Natural killer cell (primary cell): ENCODE measurements around the gene HERPUD2. TPM values are rescaled to one million over a fixed set of nuclear protein-coding genes. Genes with fewer than 3 reads are reported as not detected.

ENCODE experiments used
- ATAC-seq, 3 donors: fragments of 150-1000 bp in 2 of 3; fragments of 200-7000 bp in 1 of 3; cut with Tn5 transposase; 1 replicate in 1 of 3; 2 replicates in 2 of 3; pipeline ENCODE4 v1.10.0; 2021; ENCODE audit warnings: mild to moderate bottlenecking in 2 of 3, moderate library complexity in 2 of 3
- DNase-seq, 2 donors: peaks; one replicate each; pipeline versions ENCODE4 v3.0.0 to v3.0.0-alpha.2; 2013 to 2021; ENCODE audit warnings: mixed read lengths in 1 of 2
- H3K27ac ChIP-seq: one replicate; pipeline ENCODE4 v1.5.1; 2013; ENCODE audit warnings: mild to moderate bottlenecking, low read length
- H3K27me3 ChIP-seq: one replicate; pipeline ENCODE4 v1.6.1; 2013; ENCODE audit warnings: low read length; ENCODE audit not compliant: control insufficient read depth, insufficient read depth
- H3K36me3 ChIP-seq: one replicate; pipeline ENCODE4 v1.6.1; 2013; ENCODE audit warnings: low read length; ENCODE audit not compliant: control insufficient read depth, insufficient read depth
- H3K4me1 ChIP-seq: one replicate; pipeline ENCODE4 v1.6.1; 2013; ENCODE audit warnings: low read length; ENCODE audit not compliant: control insufficient read depth, insufficient read depth
- H3K4me3 ChIP-seq: one replicate; pipeline ENCODE4 v1.5.1; 2013; ENCODE audit warnings: low read length
- H3K9me3 ChIP-seq: one replicate; pipeline ENCODE4 v1.6.1; 2013; ENCODE audit warnings: low read length; ENCODE audit not compliant: control insufficient read depth, insufficient read depth
- H3K27ac Mint-ChIP-seq, 2 donors: one replicate each; pipeline ENCODE4 v1.8.0; 2022; ENCODE audit warnings: mild to moderate bottlenecking in 2 of 2, mixed read lengths in 2 of 2, moderate library complexity in 1 of 2
- H3K27me3 Mint-ChIP-seq, 2 donors: one replicate each; pipeline ENCODE4 v1.8.0; 2022; ENCODE audit warnings: low read depth in 2 of 2, mixed read lengths in 2 of 2
- H3K36me3 Mint-ChIP-seq: one replicate; pipeline ENCODE4 v1.8.0; 2022; ENCODE audit warnings: mixed read lengths
- H3K4me1 Mint-ChIP-seq, 2 donors: one replicate each; pipeline ENCODE4 v1.8.0; 2022; ENCODE audit warnings: mixed read lengths in 2 of 2
- H3K4me3 Mint-ChIP-seq: one replicate; pipeline ENCODE4 v1.8.0; 2022; ENCODE audit warnings: mild to moderate bottlenecking, moderate library complexity, mixed read lengths
- H3K9me3 Mint-ChIP-seq, 2 donors: one replicate each; pipeline ENCODE4 v1.8.0; 2022; ENCODE audit warnings: mixed read lengths in 2 of 2
- WGBS: methylation state at CpG from one replicate; pipeline ENCODE4 v1.1.7; 2013; ENCODE audit warnings: missing lambda C conversion rate; ENCODE audit not compliant: insufficient coverage; 5-methylcytosine and 5-hydroxymethylcytosine counted together
- intact Hi-C: fragments of 100-400 bp; cut with micrococcal nuclease; formaldehyde crosslinking; loops from one replicate; pipeline ENCODE4 v1.14.2; 2022
- total RNA-seq, 4 donors: library from RNA; stranded (reverse); fragments of 120-200 nt in 1 of 4; gene quantifications; one replicate each; pipeline versions ENCODE4 v1.2.3 to v1.2.4, GENCODE V29; 2013 to 2022
- TF ChIP-seq, protein P1 (sequence below): fragments of 200-600 bp; IDR thresholded peaks from one replicate; pipeline ENCODE4 v1.8.0; 2022; ENCODE audit warnings: antibody characterized with exemption

Gene HERPUD2
- total RNA-seq, 3 donors from 2014 or later (not counting 1 experiment from before 2014, with no cell fraction given), result 103 to 112 (median 111) TPM

DNA sequence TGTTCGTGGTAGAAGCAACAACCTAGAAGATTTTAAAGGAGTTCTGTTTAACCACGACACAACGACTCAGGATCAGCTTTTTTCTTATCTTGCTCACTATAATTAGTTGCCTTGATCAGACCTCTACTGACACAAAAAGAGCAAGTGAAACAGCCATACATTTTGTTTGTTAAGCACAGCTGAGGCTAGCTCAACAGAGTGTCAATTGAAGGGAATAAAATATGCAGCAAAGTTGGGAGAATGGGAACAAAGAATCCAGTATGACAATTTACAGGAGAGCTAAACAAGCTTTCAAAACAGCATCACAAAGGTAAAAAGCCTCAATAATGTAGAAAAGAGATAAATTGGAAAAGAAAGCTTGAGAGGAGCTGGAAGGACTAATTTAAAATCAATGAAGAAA, 40.5 kb upstream of the HERPUD2 start:
- ATAC-seq, result no peak
- Histone ChIP-seq H3K36me3 (no peaks in the 10 kb centered on the region), H3K4me1 (peaks cover 13% of the 10 kb centered on the region), H3K27me3 (no peaks in the 10 kb centered on the region), H3K4me3 (no peak overlapping the region), H3K27ac (no peak overlapping the region), H3K9me3 (no peaks in the 10 kb centered on the region)
- 72% methylated on average over 3 of the region's 3 CpGs for WGBS
- no peak for DNase-seq
- intact Hi-C loops, result no loop called here
- Mint-ChIP-seq H3K4me1 (peaks cover 4 to 22% of the 10 kb centered on the region in 2 donors), H3K9me3 (no peaks in the 10 kb centered on the region), H3K4me3 (no peak overlapping the region), H3K27me3 (peaks cover 0 to 4% of the 10 kb centered on the region in 2 donors), H3K27ac (no peak overlapping the region), H3K36me3 (no peaks in the 10 kb centered on the region)
- TF ChIP-seq, protein P1, sequence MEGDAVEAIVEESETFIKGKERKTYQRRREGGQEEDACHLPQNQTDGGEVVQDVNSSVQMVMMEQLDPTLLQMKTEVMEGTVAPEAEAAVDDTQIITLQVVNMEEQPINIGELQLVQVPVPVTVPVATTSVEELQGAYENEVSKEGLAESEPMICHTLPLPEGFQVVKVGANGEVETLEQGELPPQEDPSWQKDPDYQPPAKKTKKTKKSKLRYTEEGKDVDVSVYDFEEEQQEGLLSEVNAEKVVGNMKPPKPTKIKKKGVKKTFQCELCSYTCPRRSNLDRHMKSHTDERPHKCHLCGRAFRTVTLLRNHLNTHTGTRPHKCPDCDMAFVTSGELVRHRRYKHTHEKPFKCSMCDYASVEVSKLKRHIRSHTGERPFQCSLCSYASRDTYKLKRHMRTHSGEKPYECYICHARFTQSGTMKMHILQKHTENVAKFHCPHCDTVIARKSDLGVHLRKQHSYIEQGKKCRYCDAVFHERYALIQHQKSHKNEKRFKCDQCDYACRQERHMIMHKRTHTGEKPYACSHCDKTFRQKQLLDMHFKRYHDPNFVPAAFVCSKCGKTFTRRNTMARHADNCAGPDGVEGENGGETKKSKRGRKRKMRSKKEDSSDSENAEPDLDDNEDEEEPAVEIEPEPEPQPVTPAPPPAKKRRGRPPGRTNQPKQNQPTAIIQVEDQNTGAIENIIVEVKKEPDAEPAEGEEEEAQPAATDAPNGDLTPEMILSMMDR, result no peak

DNA sequence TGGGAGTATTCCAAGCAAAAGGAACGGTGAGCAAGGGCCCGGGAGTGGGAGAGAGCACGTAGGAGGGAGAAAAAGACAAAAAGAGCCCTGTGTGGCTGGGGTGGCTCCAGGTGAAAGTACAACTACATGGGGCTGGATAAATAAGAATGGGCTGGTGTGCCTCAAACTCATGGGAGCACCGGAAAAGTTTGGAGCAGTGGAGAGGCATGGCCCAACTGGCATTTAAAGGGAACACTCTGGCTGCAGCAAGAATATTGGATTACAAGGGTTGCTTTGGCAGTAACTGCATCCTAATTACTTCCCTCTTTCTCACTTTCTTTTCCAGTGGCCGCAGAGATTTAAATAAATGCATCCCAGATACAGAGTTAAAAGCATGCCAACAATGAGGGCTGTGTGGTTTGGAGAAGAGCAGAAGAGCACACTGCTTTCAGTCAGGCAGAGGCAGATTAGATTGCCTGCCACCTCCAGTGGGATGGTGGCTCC, 39.1 kb upstream of the HERPUD2 start:
- H3K4me3 ChIP-seq, result no peak overlapping the region
- peaks cover 0 to 4% of the 10 kb centered on the region in 2 donors for H3K27me3 Mint-ChIP-seq
- H3K4me3 Mint-ChIP-seq, result no peak overlapping the region
- no peaks in the 10 kb centered on the region for H3K36me3 Mint-ChIP-seq
- 97% methylated on average over 4 of the region's 5 CpGs for WGBS
- H3K27ac Mint-ChIP-seq, result no peak overlapping the region
- no peaks in the 10 kb centered on the region for H3K27me3 ChIP-seq
- H3K36me3 ChIP-seq, result no peaks in the 10 kb centered on the region
- DNase-seq, result no peak
- no peaks in the 10 kb centered on the region for H3K9me3 Mint-ChIP-seq
- H3K27ac ChIP-seq, result no peak overlapping the region
- H3K9me3 ChIP-seq, result no peaks in the 10 kb centered on the region
- no peak for ATAC-seq
- peaks cover 18 to 35% of the 10 kb centered on the region in 2 donors for H3K4me1 Mint-ChIP-seq
- intact Hi-C loops, result no loop called here
- TF ChIP-seq, protein P1, result no peak
- H3K4me1 ChIP-seq, result peaks cover 26% of the 10 kb centered on the region

DNA sequence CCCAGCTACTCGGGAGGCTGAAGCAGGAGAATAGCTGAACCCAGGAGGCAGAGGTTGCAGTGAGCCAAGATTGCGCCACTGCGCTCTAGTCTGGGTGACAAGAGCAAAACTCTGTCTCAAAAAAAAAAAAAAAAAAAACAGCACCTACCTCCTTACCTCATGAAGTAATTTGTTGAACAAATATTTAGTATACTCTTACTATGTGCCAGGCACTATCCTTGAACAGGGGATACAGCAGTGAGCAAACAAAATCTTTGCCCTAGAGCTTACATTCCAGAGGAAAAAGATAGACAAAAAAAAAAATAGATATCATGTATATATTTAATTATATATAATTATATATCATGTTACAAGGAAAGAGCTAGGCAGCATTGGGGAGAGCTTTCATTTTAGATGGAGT, 36.4 kb upstream of the HERPUD2 start:
- intact Hi-C loops, result no loop called here
- Mint-ChIP-seq H3K27me3 (peaks cover 0 to 4% of the 10 kb centered on the region in 2 donors), H3K9me3 (no peaks in the 10 kb centered on the region), H3K4me1 (peaks cover 44 to 62% of the 10 kb centered on the region in 2 donors), H3K4me3 (no peak overlapping the region), H3K36me3 (no peaks in the 10 kb centered on the region), H3K27ac (peak overlapping the region; percentile 96 to 97)
- TF ChIP-seq, protein P1, result no peak
- Histone ChIP-seq H3K36me3 (no peaks in the 10 kb centered on the region), H3K4me1 (peaks cover 50% of the 10 kb centered on the region), H3K27ac (peak overlapping the region; percentile 88), H3K4me3 (no peak overlapping the region), H3K9me3 (no peaks in the 10 kb centered on the region), H3K27me3 (no peaks in the 10 kb centered on the region)
- ATAC-seq (no peak), DNase-seq (no peak)
- WGBS, result 100% methylated on average over 3 of the region's 3 CpGs
